Inflammatory macrophage treated with lipopolysaccharide for 4 hours (primary cell): ENCODE data around the gene PSORS1C2.

Source experiments
- DNase-seq: peaks from one replicate; pipeline ENCODE4 v3.0.0-alpha.2; 2020

The PSORS1C2 gene

DNA sequence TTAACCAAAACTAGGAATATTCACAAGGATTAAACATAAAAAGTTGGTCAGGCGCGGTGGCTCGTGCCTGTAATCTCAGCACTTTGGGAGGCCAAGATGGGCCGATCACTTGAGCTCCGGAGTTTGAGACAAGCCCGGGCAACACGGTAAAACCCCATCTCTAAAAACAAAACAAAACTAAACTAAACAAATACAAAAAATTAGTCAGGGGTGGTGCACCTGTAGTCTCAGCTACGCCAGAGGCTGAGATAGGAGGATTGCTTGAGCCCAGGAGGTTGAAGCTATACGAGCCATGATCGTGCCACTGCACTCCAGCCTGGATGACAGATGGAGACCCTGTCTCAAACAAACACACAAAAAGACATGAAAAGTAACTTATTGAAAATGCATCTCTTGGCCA lies 3.2 kb downstream of the PSORS1C2 start:
- DNase-seq = no peak

GRCh38 chr6:31132806-31133205 lies 6.1 kb downstream of the PSORS1C2 start:
- no peak for DNase-seq

DNA sequence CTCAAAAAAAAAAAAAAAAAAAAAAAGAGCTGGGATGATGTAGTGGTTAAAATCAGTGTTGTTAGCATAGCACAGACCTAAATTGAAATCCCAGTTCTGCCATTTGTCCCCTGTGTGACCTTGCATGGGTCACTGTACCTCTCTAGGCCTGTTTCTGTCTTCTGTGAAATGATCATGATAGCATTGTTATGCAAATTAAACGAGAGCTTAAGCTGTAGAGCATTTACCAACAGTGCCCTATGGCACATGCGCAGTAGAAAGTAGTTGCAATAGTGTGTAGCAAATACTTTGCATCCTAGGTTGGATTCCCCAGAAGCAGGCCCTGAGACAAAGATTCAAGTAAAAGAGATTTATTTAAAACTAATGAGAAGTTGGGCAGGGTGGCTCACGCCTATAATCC lies 7.3 kb downstream of the PSORS1C2 start:
- no peak for DNase-seq

- no peak for DNase-seq
Observed at GRCh38 chr6:31130751-31131150, 8.1 kb downstream of the PSORS1C2 start.

- no peak for DNase-seq
Observed at GRCh38 chr6:31129130-31129529, 9.7 kb downstream of the PSORS1C2 start.

DNA sequence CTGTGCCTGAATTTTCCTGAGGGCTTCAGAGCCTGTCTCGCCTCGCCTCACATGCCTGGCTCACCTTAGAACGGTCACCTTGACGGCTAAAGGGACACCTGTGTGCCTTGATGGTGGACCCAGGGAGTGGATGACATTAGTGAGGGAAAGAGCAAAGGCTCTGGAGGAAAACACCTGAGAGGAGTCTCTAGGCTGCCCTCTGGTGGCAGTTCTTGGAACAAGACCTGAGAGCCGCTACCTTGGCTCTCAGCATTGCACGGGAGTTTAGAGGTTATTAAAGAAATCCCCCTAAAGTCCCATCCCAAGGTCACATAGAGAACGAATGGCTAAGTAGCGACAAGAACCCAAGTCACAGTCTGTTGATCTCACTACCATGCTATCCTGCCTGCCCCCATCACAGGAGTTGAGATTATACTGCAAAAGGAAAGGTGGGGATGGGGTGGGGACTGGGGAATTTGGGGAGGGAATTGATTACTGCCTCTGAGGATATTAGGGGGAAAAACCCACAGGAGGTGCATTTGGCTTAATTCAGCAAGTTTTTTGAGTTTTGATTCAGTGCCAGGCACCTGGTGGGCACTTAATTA lies 10.7 kb downstream of the PSORS1C2 start:
- DNase-seq = peak; percentile 37

DNA sequence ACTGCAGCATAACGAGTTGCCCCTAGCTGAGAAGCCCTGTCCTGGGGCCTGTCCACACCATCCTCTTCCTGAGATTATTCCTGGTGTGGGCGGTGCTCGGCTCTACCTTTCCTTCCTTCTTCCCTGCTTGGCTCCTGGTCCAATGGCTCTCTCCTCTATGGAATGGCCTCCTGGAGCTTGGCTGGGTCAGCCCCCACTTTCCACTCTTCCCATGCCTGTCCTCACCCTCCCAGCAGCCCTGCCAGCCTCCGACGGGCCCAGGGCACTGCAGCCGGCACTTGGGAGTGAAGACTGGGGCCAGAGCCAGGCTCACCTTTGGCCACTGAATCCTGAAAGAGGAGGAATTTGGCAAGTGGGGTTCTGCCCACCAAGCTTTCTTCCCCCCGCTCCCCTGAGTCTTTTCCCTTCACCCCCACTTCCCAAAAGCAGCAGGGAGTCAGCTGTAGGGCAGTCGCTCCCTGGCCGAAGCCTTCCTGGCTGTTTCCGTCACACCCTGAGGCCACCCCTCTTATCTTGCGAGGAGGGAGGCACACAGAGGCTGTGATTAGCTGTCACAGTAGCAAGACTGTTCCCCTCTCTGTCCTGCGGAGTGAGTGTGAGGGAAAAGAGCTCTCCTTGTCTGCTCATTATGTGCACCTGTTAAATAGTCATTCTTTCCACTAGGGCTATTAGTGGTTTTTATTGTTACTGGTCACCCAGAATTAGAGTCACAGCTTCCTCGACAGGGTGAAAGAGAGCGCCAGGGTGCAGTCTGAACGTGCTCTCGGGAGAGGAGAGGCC lies 12.3 kb downstream of the PSORS1C2 start:
- no peak for DNase-seq

GRCh38 chr6:31125586-31126363 lies 13.1 kb downstream of the PSORS1C2 start:
- peak; percentile 12 for DNase-seq

GRCh38 chr6:31125162-31125561 lies 13.7 kb downstream of the PSORS1C2 start:
- no peak for DNase-seq

GRCh38 chr6:31122791-31123706 lies 15.8 kb downstream of the PSORS1C2 start:
- DNase-seq = no peak

GRCh38 chr6:31121131-31121790 lies 17.6 kb downstream of the PSORS1C2 start:
- DNase-seq = no peak

- no peak for DNase-seq
Observed at GRCh38 chr6:31120151-31120915, 18.5 kb downstream of the PSORS1C2 start, which contains the start of gene CDSN. CDSN (minus strand) TSS chr6:31120446; CDS start chr6:31120419, 27 bp downstream.

DNA sequence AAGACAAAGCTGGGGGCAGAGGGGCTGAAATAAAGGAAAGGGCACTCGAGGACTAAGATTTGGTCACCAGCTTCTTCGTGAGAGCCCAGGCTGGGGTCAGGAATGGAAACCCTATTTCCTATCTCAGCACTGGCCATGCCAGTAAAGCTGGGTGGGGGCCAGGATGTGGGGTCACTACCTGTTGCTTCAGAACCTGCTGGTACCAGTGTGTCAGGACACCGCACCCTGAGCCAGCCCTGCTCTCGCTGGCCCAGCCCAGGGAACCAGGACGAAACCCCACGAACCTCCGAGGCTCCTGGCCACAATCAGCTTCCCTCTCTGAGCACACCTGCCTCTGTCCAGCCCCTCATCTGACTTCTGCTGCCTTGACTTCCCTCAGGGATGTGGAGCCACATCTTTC lies 20.7 kb downstream of the PSORS1C2 start:
- no peak for DNase-seq

DNA sequence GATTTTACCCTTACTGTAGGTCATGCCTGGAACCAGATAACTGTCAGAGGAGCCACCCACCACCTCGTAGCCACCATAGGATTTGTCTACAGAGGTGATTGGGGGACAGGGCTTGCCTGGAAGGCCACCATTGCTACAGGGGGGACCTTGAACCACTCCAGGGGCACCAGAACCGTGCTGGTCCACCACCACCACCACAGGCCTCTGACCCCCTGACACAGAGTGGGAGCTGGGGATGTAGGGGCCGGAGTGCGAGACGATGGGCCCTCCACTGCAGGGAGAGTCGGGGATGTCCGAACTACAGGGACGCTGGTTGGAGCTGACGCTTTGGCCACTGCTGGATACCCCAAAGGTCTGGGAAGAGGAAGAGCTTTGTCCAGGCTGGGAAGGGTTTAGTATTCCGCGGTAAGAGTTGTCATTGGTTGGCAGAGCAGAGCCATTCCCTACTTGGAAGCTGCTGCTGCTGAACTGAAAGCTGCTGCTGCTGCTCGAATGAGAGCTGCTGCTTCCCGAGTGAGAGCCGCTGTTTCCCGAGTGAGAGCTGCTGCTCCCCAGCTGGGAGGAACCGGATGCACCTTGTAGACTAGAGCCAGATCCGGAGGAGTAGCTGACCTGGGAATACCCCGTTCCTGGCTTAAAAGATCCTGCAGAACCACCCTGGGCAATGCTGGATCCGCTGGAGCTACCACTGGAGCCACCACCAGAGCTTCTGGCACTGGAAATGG lies 22.0 kb downstream of the PSORS1C2 start:
- no peak for DNase-seq

- no peak for DNase-seq
Observed at GRCh38 chr6:31115941-31116560, 22.8 kb downstream of the PSORS1C2 start.

GRCh38 chr6:31114970-31115849 lies 23.7 kb downstream of the PSORS1C2 start:
- peak; percentile 33 for DNase-seq

DNA sequence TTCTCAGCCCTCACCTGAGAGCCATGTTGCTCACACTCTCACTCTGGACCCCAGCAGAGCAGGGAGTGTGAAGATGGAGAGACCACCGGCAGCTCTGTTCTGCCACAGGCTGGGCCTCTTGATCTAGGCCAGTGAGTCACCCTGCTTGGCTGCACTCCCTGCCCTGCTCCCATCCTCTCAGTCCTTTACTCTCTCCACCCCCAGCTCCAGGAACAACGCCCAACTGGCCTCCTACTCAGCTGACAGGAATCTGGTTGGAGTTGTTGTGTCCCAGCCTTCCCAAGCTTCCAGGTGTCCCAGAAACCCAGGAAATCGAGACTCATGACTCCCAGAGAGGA lies 24.4 kb downstream of the PSORS1C2 start, which contains the start of gene PSORS1C1:
Gene PSORS1C1, plus strand, starts transcription at position 260 of the 338 bp plus-strand sequence. CDS start 14,833 bp downstream, outside the sequence.
- DNase-seq = no peak

- DNase-seq = no peak
Observed at GRCh38 chr6:31113861-31114540, 24.9 kb downstream of the PSORS1C2 start.
